D721Med (cell line): Measurements from ENCODE around the gene RSF1.

Experiments
- DNase-seq: peaks from one replicate; pipeline ENCODE4 v3.0.0; 2011; ENCODE audit warnings: low spot score; ENCODE audit not compliant: insufficient read length
- FAIRE-seq: peaks from 2 replicates; lab custom pipeline; 2011; peaks lifted over from hg19 to GRCh38; lab: Jason Lieb, UNC
- CTCF ChIP-seq: IDR thresholded peaks from 2 replicates; pipeline ENCODE4 v1.5.1; 2012; ENCODE audit warnings: mild to moderate bottlenecking, control low read depth; ENCODE audit not compliant: insufficient read depth; ENCODE audit errors: missing control alignments

Gene RSF1

GRCh38 chr11:77619576-77620198 is 200.8 kb downstream of the RSF1 start:
- FAIRE-seq (no peak), DNase-seq (no peak)
- peak; percentile 63 for TF ChIP-seq CTCF

- no peak for TF ChIP-seq CTCF
- FAIRE-seq (no peak), DNase-seq (no peak)
These were observed 202.6 kb downstream of the RSF1 start for GRCh38 chr11:77617892-77618291.

GRCh38 chr11:77611921-77612320 is 208.6 kb downstream of the RSF1 start:
- FAIRE-seq (no peak), DNase-seq (no peak)
- TF ChIP-seq CTCF, result no peak
